Posterior vena cava (tissue), 2 donors: ENCODE measurements around the gene TAOK3. TPM values are rescaled to one million over a fixed set of nuclear protein-coding genes. Genes with fewer than 3 reads are reported as not detected.
A peak's percentile ranks its signal among the peaks of the same experiment; 100 is the strongest.

Experiments used
- DNase-seq: peaks from one replicate; pipeline ENCODE4 v3.0.0-alpha.2; 2020; ENCODE audit warnings: low spot score
- intact Hi-C, 2 donors: fragments of 100-400 bp; cut with DNase I; formaldehyde crosslinking; loops; one replicate each; pipeline versions ENCODE4 v1.14.1 to v1.14.2; 2022 to 2023
- total RNA-seq, 2 donors: library from RNA; stranded (reverse); fragmentation: NEBNext Ultra II Directional; extraction: Animal tissue kit (Norgen Biotek cat#: 25700); gene quantifications; one replicate each; pipeline ENCODE4 v1.2.1, GENCODE V29; 2021
- donor health status: DM: yes; HTN: yes; CAD: no.
- donor health status: DM: yes; HTN: yes; CAD: no.

The TAOK3 gene
- total RNA-seq, 2 donors from 2014 or later = 27.9 to 31.8 TPM

DNA sequence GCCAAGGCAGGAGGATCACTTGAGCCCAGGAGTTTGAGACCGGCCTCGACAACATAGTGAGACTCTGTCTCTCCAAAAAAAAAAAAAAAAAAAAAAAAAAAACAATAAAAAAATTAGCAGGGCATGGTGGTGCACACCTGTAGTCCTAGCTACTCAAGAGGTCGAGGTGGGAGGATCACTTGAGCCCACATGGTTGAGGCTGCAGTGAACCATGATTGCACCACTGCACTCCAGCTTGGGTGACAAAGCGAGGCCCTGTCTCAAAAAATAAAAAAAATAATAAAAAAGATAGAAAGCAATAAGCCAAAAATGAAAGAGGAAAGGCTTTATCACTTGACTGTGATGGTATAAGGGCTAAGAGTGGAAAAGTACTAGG lies 247.0 kb downstream of the TAOK3 start:
- DNase-seq = no peak
- intact Hi-C loops = no loop called here

DNA sequence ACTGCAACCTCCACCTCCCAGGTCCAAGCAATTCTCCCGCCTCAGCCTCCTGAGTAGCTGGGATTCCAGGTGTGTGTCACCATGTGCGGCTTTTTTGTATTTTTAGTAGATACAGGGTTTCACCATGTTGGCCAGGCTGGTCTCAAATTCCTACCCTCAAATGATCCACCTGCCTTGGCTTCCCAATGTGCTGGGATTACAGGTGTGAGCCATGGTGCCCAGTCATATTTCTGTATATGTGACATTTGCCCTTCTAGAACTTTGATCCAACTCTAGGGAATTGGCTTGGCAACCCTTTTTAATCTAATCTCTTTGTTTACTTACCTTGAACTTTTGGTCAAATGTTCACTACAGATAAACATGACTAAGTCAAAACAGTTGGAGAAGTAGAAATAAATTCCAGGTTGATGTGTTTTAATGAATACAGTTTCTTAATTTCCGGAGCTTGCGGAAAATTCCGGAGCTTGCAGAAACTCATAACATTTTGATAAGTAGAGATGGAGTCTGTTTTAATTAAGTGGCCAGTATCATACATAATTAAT lies 248.3 kb downstream of the TAOK3 start:
- intact Hi-C loops = no loop called here
- DNase-seq = no peak

- intact Hi-C loops = no loop called here
- peak; percentile 45 for DNase-seq
These were observed 250.4 kb downstream of the TAOK3 start for GRCh38 chr12:118122264-118122663.

GRCh38 chr12:118120579-118121363 lies 251.9 kb downstream of the TAOK3 start:
- DNase-seq = peak; percentile 90
- intact Hi-C loops = no loop called here

GRCh38 chr12:118119449-118119879 lies 253.2 kb downstream of the TAOK3 start:
- peak; percentile 31 for DNase-seq
- intact Hi-C loops = no loop called here

GRCh38 chr12:118109088-118109487 lies 263.6 kb downstream of the TAOK3 start:
- intact Hi-C loops = no loop called here
- no peak for DNase-seq

- intact Hi-C loops = no loop called here
- no peak for DNase-seq
These were observed 265.0 kb downstream of the TAOK3 start for GRCh38 chr12:118107694-118108093.

DNA sequence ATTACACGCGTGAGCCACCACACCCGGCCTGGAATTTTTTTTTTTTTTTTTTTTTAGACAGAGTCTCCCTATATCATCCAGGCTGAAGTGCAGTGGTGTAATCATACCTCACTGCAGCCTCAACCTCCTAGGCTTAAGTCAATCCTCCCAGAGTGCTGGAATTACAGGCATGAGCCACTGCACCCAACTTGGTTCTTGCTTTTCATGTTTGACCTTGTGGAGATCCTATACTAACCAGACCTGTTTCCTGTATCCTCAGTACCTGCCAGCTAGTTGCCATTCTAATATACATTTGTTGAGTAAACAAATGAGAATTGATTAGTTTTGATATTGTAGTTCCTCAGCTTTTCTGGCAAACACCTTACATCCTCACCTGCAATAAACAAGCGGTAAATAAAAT lies 265.7 kb downstream of the TAOK3 start:
- intact Hi-C loops = no loop called here
- DNase-seq = no peak

GRCh38 chr12:118103601-118104382 lies 268.9 kb downstream of the TAOK3 start, which contains the start of gene VSIG10:
Gene VSIG10, minus strand, starts transcription at chr12:118104011. Its CDS starts 340 bp downstream, at chr12:118103671.
- DNase-seq = peak; percentile 83
- intact Hi-C loops = no loop called here

DNA sequence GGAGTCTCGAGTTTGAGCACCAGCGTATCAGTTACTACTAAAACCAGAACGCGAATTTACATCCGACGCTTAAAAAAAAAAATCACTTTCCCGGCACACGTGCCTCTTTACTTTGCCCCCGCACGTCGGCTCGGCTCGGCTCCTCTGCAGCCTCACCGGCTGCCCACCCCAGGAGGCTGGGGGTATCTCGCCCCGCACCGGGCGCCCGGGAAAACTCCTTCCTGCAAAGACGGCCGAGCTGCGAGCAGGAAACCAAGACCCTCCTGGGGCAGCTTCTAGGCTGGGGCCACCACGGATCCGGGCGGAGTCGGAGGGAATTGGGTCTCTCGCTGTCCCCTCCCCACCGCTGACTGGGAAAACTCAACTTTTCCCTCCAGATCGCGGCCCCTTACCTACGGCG lies 269.5 kb downstream of the TAOK3 start:
- intact Hi-C loops = no loop called here
- DNase-seq = peak; percentile 85

- intact Hi-C loops = no loop called here
- DNase-seq = no peak
These were observed 270.1 kb downstream of the TAOK3 start for GRCh38 chr12:118102609-118103008.

DNA sequence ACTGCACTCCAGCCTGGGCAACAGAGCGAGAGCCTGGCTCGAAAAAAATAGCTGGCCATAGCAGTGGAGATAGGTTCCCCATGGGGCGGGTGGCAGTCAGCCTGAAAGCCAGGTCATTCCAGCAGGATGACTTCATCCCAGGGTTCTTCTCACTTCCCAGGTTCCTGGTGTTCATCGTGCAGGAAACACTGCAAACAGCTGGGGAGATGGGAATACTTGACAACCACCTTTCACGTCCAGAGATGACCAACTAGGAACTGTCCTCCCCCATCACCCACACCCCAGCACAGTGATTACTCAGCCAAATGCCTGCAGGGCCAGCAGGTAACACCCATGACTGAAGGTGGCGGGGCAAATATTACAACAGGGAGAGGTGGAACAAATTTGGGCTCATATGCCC lies 270.6 kb downstream of the TAOK3 start:
- DNase-seq = no peak
- intact Hi-C loops = no loop called here

DNA sequence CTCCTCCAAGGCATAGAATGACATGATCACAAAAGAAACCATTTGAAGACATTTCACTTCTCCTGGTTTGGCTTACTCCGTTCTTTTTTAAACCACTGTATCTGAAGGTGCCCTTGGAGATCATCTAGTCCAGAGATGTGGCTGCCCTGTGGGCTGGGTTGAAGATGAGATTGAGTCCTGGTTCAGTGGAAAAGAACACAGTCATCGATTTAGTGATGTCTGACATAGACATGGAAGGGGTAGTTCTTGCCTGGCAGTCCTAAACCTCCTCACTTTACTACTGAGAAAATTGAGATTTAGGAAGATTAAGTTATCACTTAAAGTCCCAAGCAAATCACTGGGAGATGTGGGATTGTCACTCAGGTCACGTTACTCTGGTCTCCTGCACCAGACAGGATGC lies 271.7 kb downstream of the TAOK3 start:
- intact Hi-C loops = no loop called here
- no peak for DNase-seq

Other genes starting within 250 kb of the TAOK3 start
- gene PEBP1, start 236.8 kb downstream of the TAOK3 start, total RNA-seq = 100 to 1,000 TPM; 134 to 156 TPM
- gene SUDS3, start 3.6 kb upstream of the TAOK3 start, total RNA-seq = 10 to 100 TPM; 21.2 to 31.1 TPM